NCI-H1105 (cell line): ENCODE results near the gene FIGNL1.
"Not testable (repeated sequence)": the region's sequence is repeated elsewhere in the genome, so short reads cannot be mapped to it uniquely, and the experiment has no call there.

Source experiments
- DNase-seq: peaks from one replicate; lab custom pipeline; 2025; lab: John Stamatoyannopoulos, UW

Gene FIGNL1

DNA sequence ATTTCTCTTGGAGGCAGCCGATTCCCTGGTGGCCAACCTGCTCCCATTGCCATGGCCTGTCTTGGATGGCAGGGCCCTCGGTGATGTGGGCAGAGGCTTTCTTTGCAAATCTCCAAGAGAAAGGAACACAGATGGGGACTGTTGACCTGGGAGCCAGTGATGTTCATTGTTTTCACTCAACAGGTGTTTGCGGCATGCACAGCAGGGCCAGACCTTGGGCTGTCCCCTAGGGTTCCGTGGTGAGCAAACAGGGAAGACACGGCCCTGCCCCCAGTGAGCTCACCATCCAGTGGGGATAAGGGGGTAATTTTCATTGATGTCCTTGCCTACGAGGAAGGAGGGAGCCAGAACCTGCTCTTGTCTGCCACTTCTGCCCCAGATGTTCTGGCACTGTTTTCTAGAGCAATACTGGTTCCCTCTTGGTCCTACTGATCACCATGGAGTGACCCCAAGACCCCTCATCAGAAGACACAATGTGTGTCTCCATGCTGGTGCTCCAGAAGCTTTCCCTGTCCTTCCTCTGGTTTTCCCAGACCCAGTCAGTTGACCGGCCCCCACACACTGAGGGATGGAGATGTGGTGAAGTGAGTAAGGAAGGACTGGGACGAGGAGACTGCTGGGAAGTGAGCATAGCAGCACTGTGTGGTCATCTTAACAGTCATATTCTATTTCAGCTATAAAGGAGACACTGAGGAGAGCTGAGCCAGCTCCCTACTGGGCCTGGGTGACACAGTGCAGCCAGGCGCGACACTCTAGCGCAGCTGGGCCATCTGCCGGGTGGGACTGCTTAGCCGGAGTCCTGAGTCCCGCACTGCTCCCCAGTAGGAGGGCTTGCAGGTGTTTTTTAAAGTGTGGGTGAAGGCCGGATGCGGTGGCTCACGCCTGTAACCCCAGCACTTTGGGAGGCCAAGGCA is 20.4 kb upstream of the FIGNL1 start:
- DNase-seq = no peak

DNA sequence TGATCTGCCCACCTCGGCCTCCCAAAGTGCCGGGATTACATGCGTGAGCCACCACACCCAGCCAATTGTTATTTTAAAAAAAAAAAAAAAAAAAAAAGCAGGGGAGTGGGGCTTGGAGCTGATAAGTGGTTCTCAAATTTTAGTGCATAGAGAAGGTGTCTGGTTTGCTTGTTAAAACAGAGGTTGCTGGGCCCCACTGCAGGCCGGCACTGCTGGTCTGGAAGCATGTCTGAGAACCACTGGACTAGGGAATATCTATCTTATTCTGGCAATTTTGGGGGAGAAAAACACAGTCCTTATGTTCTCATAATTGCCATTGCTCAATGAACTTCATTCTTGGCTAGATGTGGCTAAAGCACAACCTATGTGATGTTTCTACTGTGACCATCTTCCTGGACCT is 19.0 kb upstream of the FIGNL1 start:
- no peak for DNase-seq

DNA sequence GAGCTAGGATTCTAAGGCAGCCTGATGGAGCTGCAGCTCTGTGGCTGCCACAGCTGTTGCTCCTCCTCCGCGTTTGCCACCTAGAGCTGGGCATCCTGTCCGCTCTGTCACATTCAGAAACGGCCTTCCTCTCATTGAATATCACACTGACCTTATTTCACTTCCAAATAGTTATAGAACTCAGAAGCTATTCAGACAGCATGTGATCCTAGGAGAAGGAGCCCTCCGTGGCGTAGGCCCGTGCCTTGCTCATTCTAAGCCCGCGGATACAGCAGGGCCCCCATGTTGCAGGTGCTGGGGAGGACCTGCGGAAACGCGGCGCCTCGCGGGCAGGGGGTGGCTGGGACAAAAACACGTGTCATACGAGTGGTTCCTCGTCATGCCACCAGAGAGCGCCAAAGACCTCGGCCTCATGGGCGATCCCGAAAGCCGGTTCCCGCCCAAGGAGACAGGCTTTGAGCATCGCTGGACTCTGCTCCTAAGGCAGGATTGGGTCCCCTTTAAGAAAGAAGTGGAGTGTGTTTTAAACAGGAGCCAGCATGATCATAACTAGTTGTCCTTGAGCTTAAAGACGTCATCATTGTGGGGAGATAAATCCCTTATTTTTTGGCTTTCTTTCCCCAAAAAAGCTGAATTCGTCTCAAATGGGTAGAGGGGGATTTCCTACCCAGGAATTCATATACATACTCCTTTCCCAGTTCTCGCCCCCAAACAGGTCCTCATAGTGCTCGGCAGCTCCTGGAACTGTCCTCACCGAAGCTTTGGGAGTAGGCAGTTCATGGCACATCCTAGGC is 17.9 kb upstream of the FIGNL1 start:
- no peak for DNase-seq

DNA sequence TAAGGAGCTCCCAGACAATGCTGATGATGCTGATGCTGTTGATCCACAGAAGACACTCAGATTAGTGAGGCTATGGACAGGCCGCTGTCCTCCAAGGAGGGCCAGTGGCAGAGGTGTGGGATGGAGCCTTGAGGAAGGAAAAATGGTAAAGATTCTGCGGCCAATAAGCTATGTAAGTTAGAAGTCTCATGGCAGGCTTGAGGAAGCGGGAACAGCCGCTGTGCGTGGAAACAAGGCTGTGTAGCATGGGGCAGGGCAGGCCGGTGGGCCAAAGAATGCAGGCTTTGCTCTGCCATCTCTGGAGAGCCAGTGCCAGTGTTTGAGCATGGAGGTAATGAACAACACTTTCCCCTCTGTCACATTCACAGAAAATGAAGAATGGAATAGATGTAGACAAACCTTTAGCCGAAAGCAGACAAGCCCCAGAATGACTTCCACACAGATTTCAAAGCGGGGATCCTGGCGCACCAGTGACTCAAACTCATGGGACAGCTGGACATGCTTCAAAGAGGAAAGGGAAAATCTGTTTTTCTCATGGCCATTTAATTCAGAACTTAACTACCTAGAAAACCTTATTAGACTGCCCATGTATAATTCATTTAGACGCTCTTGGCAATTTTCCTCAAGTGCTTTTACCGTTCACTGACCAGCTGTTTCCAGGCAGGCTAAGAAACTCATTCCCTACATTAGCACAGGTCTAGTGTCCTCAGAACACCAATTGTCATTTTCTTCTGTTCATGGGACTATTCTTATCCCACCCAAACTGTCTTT is 16.9 kb upstream of the FIGNL1 start:
- DNase-seq = no peak

DNA sequence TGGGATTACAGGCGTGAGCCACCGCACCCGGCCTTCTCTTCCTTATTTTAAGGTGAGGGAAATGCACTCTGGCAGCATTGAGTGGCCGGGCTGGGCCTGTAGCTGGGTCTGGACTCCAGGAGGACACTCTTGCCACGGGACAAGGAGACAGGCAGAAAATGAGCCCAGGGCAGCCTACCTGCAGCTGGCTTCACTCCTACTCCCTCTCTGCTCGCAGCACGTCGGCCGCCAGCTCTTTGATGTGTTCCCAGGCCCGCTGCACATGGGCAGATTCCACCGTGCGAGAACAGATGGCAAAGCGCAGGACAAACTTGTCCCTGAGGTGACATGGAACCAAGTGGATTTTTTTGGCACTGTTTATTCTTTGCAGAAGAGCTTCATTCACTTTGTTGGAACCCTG is 12.9 kb upstream of the FIGNL1 start:
- DNase-seq = no peak

DNA sequence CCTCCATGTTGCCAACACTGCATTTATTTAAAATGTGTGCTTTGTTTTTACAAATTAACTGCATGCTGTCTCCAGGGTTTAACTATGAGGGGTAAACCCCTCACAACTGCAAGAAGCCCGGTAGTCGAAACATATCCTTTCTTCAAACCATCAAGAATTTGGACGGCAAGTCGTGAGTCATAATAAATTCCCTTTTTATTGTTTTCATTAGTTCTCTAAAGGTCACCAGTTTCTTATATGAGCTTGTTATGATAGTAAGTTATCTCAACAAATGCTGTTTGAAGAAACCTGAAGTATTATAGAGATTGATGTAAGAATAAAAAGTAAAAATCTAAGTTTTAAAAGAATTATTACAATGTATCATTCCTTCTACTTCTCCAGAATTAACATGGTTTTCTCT is 12.2 kb upstream of the FIGNL1 start:
- DNase-seq = no peak

DNA sequence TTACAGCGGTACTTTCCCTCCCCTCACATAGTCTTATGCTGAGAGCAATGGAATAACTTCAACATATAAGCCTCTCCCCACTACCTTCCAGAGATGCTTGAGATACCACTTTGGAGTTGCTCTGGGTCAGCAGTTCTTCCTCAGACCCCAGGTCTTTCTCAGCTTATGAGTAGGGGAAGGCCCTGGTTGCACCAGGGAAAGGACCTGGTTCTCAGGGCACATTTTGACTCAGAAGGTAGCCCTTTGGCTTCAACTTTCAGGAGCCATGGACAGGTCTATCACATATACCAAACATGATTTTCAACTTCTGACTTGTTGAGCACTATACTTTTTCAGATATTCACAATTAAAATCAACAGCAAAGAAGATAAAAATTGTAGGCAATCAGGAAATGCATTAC is 11.5 kb upstream of the FIGNL1 start:
- DNase-seq = no peak

DNA sequence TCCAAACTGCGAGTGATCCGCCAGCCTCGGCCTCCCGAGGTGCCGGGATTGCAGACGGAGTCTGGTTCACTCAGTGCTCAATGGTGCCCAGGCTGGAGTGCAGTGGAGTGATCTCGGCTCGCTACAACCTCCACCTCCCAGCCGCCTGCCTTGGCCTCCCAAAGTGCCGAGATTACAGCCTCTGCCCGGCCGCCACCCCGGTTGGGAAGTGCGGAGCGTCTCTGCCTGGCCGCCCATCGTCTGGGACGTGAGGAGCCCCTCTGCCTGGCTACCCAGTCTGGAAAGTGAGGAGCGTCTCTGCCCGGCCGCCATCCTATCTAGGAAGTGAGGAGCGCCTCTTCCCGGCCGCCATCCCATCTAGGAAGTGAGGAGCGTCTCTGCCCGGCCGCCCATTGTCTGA is 9.0 kb upstream of the FIGNL1 start:
- DNase-seq = not testable (repeated sequence)

DNA sequence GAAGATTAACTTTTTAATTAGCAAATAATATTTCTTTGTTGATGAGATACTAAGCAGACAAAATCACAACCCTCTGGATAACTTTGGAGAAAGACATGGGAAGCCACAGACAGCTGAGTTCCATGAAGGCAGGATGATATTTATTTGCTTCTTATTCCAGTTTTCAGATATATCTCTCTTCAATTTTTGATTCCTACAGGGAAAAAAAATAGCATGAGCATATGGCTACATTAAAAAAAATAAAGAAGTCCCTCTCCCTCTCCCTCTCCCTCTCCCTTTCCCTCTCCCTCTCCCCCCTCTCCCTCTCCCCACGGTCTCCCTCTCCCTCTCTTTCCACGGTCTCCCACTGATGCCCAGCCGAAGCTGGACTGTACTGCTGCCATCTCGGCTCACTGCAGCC is 8.5 kb upstream of the FIGNL1 start:
- not testable (repeated sequence) for DNase-seq

DNA sequence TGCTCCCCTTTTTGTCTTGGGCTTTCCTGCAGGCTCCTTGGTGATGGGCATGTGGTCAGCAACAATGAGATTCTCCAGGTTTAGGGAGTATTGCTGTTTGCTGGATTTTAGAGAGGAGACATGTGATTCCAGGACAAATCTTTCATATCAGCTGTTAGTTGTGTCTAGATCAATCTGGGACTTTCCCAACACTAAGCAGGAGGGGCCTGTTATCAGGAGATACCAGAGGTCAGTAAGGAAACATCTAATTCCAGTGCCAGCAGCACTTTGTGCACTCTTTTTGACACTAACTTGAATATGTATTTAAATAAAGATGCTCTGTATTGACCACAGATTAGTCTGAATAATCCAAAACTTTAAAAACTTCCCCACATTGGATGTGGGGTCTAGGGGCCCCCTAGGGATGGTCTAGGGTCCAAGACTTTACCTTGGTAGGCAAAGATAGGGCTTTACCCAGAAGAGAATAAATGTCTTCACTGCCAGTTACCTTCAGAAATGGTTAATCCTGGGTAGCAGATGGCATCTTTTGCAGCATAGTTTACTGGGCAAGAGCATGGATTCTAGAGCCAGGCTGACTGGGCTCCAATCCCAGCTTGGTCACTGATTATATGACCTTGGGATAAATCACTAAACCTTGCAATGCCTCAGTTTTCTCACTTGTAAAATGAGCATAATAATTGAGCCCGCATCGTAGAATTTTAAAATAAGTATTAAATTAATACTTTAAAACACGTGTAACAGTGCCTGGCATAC is 6.4 kb upstream of the FIGNL1 start:
- no peak for DNase-seq

DNA sequence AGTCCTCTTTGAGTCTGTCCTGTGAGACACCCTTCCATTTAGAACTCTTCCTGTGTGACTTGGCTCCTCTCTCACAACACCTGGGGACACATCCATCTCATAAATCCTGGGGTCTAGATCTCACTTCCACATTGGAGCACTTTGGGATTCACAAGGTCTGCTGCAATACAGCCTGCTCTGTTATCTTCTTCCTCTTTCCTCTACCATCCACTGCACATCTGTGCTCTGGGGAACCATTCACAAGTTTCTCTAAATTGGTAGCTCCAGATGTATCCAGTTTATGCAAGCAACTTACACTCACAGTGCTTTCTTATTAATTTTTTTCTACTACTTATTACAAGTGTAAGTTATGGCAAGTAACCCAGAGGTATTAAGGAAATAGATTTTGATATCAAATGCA is 5.5 kb upstream of the FIGNL1 start:
- DNase-seq = no peak

DNA sequence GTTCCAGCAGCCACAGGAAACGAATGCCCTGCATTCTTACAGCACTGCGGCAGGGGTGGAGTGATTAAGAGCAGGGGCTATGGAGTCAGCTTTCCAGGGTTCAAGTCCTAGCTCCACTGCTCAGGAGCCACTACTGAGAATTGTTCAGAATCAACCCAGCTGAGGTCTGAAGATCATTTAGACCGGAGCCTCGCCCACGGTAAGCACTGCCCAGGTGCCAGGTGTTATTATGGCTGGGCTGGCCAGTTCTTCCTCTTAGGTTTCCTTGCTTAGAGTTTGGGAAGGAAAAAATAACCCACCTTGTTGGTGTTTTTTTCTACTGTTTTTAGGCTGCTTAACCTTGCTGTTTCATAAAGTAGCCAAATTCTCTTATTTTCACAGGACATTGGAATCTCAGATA is 4.8 kb upstream of the FIGNL1 start:
- no peak for DNase-seq

DNA sequence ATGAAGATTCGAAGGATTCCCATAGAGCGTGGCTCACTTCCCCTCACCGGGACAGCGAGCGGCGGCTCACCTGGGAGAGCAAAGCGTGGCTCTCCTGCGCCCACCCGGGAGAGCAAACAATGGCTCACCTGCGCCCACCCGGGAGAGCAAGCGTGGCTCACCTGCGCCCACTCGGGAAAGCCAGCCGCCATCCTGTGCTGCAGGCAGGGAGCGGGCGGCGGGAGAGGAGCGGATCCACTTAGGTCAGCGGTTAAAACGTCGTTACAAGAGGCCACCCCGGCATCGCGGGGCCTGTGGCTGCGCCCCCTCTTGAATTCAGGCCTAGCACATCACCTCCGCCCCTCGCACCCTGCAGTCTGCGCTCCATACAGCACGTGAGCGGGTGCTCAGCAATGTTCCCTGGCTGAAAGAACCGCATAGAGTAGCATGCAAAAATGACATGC is 461 bp upstream of the FIGNL1 start:
- no peak for DNase-seq

DNA sequence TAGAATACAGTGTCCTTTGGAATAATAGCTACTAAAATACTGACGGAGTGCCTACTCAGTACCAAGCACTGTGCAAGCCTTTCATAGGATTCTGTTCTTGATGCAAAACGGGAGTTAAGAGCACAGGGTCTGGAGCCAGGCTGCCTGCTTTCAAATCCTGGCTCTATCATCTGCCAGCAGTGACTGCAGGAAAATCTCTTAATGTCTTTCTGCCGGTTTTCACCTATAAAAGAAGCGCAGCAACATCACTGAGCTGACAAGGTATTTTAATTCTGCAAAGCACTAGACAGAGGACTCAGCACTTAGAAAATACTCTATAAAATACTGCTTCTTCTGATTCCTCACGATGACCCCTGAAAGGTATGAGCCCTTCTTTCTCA is 659 bp downstream of the FIGNL1 start:
- no peak for DNase-seq

DNA sequence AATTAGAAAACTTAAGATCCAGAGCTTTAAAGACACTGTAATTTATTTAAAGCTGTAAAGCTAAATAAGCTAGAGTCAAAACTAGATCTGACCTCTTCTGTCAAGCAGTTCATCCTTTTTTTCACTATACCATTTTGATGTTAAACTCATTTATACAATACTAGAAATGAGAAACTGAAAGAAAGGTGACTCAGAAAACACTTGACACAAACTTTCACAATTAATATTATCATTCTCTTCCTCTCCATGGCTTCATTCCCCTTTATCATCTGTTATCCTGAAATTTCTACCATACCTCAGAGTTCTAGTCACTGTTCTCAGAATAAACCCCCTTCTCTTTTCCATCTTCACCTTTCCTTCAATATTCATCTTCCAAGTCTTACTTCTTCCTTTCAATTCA is 1.3 kb downstream of the FIGNL1 start:
- no peak for DNase-seq

DNA sequence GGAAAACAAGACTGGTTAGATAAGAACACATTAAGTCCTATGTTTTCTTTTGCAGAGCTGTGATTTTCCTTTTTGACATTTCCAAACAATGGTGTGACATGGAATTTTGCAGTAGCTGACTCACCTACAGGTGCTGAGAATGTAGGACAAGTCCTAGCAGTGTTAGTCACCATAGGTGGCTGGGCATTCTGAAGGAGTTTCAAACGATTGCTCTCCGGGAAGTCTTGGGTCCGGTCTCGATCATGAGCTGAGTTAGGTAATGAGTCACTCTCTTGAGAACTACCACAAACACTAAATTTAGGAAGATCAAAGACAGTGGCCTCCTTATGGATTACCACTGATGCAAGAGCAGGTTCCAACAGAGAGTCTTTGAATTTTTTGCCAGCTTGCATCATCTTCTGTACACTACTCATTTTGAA is 3.6 kb downstream of the FIGNL1 start:
- DNase-seq = no peak

DNA sequence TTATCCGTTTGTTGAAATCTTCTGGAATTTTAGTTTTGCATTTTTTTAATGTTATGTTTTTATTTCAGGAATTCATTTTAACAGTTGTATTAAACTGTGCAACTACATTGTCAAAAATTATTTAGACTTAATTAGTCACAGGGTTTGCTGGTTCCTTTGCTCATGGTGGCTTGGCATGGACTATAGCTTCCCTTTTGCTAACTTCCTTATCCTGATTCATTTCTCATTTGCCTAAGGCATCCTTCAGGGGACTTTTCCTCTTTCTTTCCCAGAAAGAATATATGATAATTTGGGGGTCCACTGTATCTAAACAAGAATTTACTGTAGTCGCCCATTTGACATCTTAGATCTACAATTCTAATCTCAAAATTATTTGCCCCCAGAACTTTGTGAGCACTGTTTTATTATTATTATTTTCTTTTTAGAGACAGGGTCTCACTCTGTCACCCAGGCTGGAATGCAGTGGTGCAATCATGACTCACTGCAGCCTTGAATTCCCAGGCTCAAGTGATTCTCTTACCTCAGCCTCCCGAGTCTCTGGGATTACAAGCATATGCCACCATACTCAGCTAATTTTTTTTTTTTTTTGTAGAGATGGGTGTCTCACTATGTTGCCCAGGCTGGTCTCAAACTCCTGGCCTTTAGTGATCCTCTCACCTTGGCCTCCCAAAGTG is 13.9 kb downstream of the FIGNL1 start:
- no peak for DNase-seq

DNA sequence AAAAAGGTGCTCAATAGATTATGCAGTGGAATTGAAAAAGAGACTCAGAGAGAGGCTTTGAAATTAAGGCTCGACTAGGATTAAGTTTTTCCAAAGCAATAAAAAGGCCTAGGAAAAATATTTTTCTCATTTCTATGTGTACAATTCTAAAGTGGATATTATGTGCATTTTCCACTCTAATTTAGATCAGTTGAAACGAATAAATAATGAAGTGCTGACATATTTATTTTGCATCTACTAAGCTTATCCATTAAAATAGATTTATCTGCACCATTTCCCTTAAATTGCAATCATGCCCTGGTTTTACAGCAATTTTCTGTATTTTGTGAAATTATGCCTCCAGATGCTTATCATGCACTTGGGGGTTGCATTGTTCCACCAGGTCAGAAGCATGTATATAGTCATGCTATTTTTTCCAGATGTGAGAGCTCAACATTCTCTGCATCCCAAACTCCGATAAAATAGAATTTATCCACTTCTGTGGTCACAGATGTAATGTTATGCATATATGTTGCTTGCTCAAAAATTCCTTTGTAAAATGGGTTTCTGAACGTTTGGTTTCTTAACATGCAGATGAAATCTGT is 18.3 kb downstream of the FIGNL1 start:
- DNase-seq = no peak

DNA sequence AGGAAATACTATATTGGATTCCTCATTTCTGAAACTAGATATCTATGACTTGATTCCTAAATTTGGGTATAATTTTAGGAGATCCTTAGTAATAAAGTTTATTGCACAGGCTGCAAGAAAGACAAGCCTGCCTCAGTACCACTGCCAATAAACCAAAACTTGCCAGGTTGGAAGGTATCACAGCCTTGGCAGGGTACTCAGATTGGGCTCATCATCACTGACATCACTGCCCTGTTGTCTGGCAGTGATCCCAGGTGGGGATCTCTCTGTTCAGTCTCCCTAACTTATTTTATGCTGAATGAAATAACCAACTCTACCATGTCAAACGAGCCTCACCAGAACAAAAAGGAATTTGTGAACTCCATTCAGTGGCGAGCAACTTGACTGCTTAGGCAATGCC is 18.8 kb downstream of the FIGNL1 start:
- no peak for DNase-seq

DNA sequence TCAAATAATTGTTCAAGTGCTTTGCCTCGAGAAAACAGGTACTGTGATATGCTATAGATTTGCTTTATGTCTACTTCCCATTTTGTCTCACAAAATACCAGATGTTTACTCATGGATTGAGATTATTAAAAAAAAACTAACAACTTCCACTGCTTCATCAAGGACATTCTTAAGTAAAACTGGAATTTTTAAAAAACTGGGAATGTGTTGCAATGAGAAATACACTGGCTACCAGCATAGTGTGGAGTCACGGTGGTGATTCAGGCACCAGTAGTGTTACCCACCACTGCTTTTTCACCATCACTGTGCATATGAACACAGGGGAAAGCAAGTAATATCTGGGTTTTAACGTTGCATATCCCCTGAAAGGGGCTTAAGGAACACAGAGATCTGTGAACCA is 21.2 kb downstream of the FIGNL1 start:
- DNase-seq = no peak

DNA sequence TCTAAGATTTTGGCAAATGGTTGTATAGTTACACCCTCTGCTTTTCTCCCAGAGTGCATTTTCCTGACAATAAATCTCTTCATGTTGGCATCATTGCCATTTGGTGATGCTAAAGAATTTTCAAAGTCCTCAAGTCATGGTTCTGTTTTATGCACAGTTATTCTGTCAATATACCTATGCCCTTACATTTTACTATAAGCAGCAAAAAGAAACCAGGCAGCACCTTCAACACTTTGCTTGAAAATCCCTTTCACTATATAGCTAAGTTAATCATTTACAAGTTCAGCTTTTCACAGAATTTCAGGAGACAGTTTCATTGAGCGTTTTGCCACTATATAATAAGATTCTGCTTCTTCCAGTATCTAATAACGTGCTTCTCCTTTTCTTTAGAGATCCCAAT is 22.6 kb downstream of the FIGNL1 start:
- no peak for DNase-seq
